OCI-LY7 (cell line): ENCODE measurements around the gene B3GNT9. TPM values are rescaled to one million over a fixed set of nuclear protein-coding genes. Genes with fewer than 3 reads are reported as not detected.

Experiments
- BruUV-seq: library from RNA; stranded (reverse); fragments of 400-500 nt; replicated peaks from 2 replicates; lab custom pipeline; 2021; lab: Mats Ljungman, UMichigan
- CTCF ChIA-PET: fragments of 300-600 bp; sonication (Branson Sonifier 250); formaldehyde crosslinking; loops from one replicate; lab custom pipeline; 2022; ENCODE audit warnings: antibody characterized with exemption; ENCODE audit not compliant: unreplicated experiment; lab: Charles Lee
- POLR2A ChIA-PET: fragments of 300-600 bp; sonication (Branson Sonifier 250); formaldehyde crosslinking; loops from one replicate; lab custom pipeline; 2022; ENCODE audit warnings: antibody characterized with exemption; lab: Charles Lee
- DNase-seq: peaks from one replicate; pipeline ENCODE4 v3.0.0-alpha.2; 2015; ENCODE audit warnings: low spot score
- H2AFZ ChIP-seq: fragments of 200-600 bp; sonication (generic), shearing (Covaris generic); 2 replicates; pipeline ENCODE4 v1.6.1; 2014; ENCODE audit warnings: mild to moderate bottlenecking, antibody characterized with exemption, low read length, moderate library complexity
- H3K27ac ChIP-seq: fragments of 200-600 bp; sonication (generic); 2 replicates; pipeline ENCODE4 v1.5.1; 2014; ENCODE audit warnings: mixed run types, low read depth, mild to moderate bottlenecking, moderate library complexity, low read length, inconsistent platforms; ENCODE audit not compliant: poor library complexity, severe bottlenecking
- H3K36me3 ChIP-seq: fragments of 200-600 bp; sonication (generic); 2 replicates; pipeline ENCODE4 v1.6.1; 2014; ENCODE audit warnings: mild to moderate bottlenecking, antibody characterized with exemption, low read length, moderate library complexity, mixed read lengths; ENCODE audit not compliant: insufficient read depth
- H3K4me1 ChIP-seq: fragments of 200-600 bp; sonication (generic); 2 replicates; pipeline ENCODE4 v1.5.1; 2014; ENCODE audit warnings: mild to moderate bottlenecking, low read length; ENCODE audit not compliant: insufficient read depth, poor library complexity, severe bottlenecking
- H3K4me2 ChIP-seq: fragments of 200-600 bp; sonication (generic); 2 replicates; pipeline ENCODE4 v1.6.1; 2014; ENCODE audit warnings: mild to moderate bottlenecking, low read length
- H3K4me3 ChIP-seq: fragments of 200-600 bp; sonication (generic); 2 replicates; pipeline ENCODE4 v1.5.1; 2014; ENCODE audit warnings: mild to moderate bottlenecking, low read depth, low read length; ENCODE audit not compliant: poor library complexity, severe bottlenecking
- H3K79me2 ChIP-seq: fragments of 200-600 bp; sonication (generic); 2 replicates; pipeline ENCODE4 v1.6.1; 2016; ENCODE audit warnings: low read depth, mild to moderate bottlenecking, low read length, moderate library complexity, mixed read lengths; ENCODE audit not compliant: insufficient read depth
- H3K9me2 ChIP-seq: fragments of 200-600 bp; sonication (generic); 2 replicates; pipeline ENCODE4 v1.6.1; 2016; ENCODE audit warnings: mild to moderate bottlenecking, low read length, mixed read lengths; ENCODE audit not compliant: insufficient read depth
- H3K9me3 ChIP-seq: fragments of 200-600 bp; sonication (generic); 2 replicates; pipeline ENCODE4 v1.6.1; 2014; ENCODE audit warnings: mild to moderate bottlenecking, mixed run types, low read length, mixed read lengths
- H4K20me1 ChIP-seq: fragments of 200-600 bp; sonication (generic); 2 replicates; pipeline ENCODE4 v1.6.1; 2014; ENCODE audit warnings: mild to moderate bottlenecking, antibody characterized with exemption, low read length, moderate library complexity, mixed read lengths; ENCODE audit not compliant: insufficient read depth
- CTCF ChIP-seq: fragments of 200-600 bp; sonication (generic); conservative IDR thresholded peaks from 2 replicates; pipeline ENCODE4 v1.5.1; 2014; ENCODE audit warnings: mild to moderate bottlenecking, antibody characterized with exemption, low read length, moderate library complexity, mixed read lengths
- EZH2phosphoT487 ChIP-seq: fragments of 200-600 bp; sonication (generic); IDR thresholded peaks from 2 replicates; pipeline ENCODE4 v1.6.1; 2018; ENCODE audit warnings: low read depth, borderline replicate concordance, mild to moderate bottlenecking, mixed run types, antibody characterized with exemption, low read length, moderate library complexity, mixed read lengths
- intact Hi-C: fragments of 100-400 bp; cut with micrococcal nuclease; formaldehyde crosslinking; loops from one replicate; pipeline ENCODE4 v1.10.0; 2022; ENCODE audit not compliant: unreplicated experiment
- total RNA-seq, 2 experiments: library from RNA; depleted of rRNA in 1 of 2; stranded (reverse); fragments of >200 nt in 1 of 2; shearing (Covaris generic) in 1 of 2; gene quantifications; 2 replicates each; pipeline ENCODE4 v1.2.3, GENCODE V29; 2014 to 2022

B3GNT9 gene
- total RNA-seq, 2 experiments from 2014 or later = 1.1 to 2.7 TPM

DNA sequence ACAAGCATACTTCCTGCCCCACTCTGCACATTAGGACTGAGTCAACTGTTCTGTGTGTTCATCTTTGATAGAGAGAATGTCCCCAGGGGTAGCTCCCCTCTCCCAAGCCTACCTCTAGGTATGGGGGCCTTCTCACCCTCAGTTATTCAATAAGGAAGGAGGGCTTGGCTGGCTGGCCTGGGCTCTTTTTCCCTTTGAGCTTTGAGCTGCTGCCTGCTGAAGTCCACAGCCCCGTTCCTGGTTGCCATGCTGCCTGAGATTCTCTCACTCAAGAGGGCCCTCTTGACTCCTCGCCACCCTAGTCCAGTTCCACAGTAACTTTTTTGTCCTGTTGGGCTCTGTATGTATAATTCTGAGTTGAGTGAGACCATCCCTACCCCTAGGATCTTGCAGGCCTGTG is 5.1 kb downstream of the B3GNT9 start:
- Histone ChIP-seq H3K4me1 (no peaks in the 10 kb centered on the region), H3K9me2 (no peaks in the 10 kb centered on the region), H3K4me2 (no peak overlapping the region), H3K9me3 (no peaks in the 10 kb centered on the region), H3K4me3 (no peak overlapping the region), H3K79me2 (no peaks in the 10 kb centered on the region), H3K36me3 (peaks cover 78% of the 10 kb centered on the region), H2AFZ (no peak overlapping the region), H4K20me1 (no peaks in the 10 kb centered on the region), H3K27ac (no peak overlapping the region)
- intact Hi-C loops = no loop called here
- BruUV-seq = no TSS peak
- DNase-seq = no peak
- TF ChIP-seq EZH2phosphoT487 = no peak
- no peak for TF ChIP-seq CTCF
- ChIA-PET POLR2A (no interaction called here), CTCF (no interaction called here)

GRCh38 chr16:67144943-67145342 is 5.9 kb downstream of the B3GNT9 start:
- no peak overlapping the region for H2AFZ ChIP-seq
- intact Hi-C loops = no loop called here
- ChIA-PET CTCF (no interaction called here), POLR2A (no interaction called here)
- H3K4me3 ChIP-seq = no peak overlapping the region
- no peak overlapping the region for H3K4me2 ChIP-seq
- no peaks in the 10 kb centered on the region for H4K20me1 ChIP-seq
- no TSS peak for BruUV-seq
- DNase-seq = no peak
- no peaks in the 10 kb centered on the region for H3K4me1 ChIP-seq
- no peak overlapping the region for H3K27ac ChIP-seq
- H3K36me3 ChIP-seq = peaks cover 86% of the 10 kb centered on the region
- H3K9me3 ChIP-seq = no peaks in the 10 kb centered on the region
- no peaks in the 10 kb centered on the region for H3K79me2 ChIP-seq
- TF ChIP-seq CTCF = no peak
- no peak for TF ChIP-seq EZH2phosphoT487
- no peaks in the 10 kb centered on the region for H3K9me2 ChIP-seq

DNA sequence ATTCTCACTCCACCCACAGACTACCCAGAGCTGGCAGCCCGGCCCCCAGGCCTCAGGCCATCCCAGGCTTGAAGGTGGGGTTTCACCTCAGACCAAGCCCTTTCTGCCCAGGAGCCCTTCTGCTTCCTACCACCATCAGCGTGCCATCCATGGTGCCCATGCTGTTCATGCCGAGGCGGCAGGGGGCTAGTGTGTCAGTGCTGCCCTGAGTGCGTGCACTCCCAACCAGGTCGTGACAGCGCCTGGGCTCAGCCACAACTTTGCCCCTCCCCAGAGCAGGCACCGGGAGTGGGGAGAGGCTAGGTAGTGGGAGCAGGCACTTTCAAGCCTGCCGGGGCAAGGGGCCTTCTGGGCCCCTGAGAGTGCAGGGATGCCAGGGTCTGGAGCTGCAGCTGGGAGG is 8.5 kb downstream of the B3GNT9 start:
- BruUV-seq = no TSS peak
- Histone ChIP-seq H3K27ac (no peak overlapping the region), H3K79me2 (no peaks in the 10 kb centered on the region), H3K9me2 (no peaks in the 10 kb centered on the region), H4K20me1 (no peaks in the 10 kb centered on the region), H3K9me3 (no peaks in the 10 kb centered on the region), H3K4me2 (no peak overlapping the region), H3K4me1 (no peaks in the 10 kb centered on the region), H3K4me3 (no peak overlapping the region), H3K36me3 (peaks cover 94% of the 10 kb centered on the region), H2AFZ (no peak overlapping the region)
- ChIA-PET CTCF (no interaction called here), POLR2A (no interaction called here)
- TF ChIP-seq CTCF (no peak), EZH2phosphoT487 (no peak)
- no peak for DNase-seq
- intact Hi-C loops = no loop called here
